HAP-1 (cell line): ENCODE results near the gene MIB2.
"Not testable (repeated sequence)": the region's sequence is repeated elsewhere in the genome, so short reads cannot be mapped to it uniquely, and the experiment has no call there.

Experiments
- DNase-seq, 2 experiments: peaks; one replicate each; pipeline ENCODE4 v3.0.0-alpha.2; 2016 to 2020; ENCODE audit warnings: low spot score in 2 of 2
- H3K27me3 ChIP-seq: fragments of 250-450 bp; sonication (Bioruptor Pico); 2 replicates; pipeline ENCODE4 v1.5.1; 2020; ENCODE audit warnings: low read depth, mild to moderate bottlenecking, moderate library complexity
- H3K36me3 ChIP-seq: fragments of 250-450 bp; sonication (Bioruptor Pico); replicated peaks from 2 replicates; pipeline ENCODE4 v1.5.1; 2020; ENCODE audit warnings: mild to moderate bottlenecking
- H3K4me1 ChIP-seq: fragments of 250-450 bp; sonication (Bioruptor Pico); 2 replicates; pipeline ENCODE4 v1.5.1; 2020; ENCODE audit warnings: mild to moderate bottlenecking
- H3K4me3 ChIP-seq: fragments of 250-450 bp; sonication (Bioruptor Pico); 2 replicates; pipeline ENCODE4 v1.5.1; 2020; ENCODE audit warnings: mild to moderate bottlenecking, moderate library complexity
- H3K9me3 ChIP-seq: fragments of 250-450 bp; sonication (Bioruptor Pico); 2 replicates; pipeline ENCODE4 v1.5.1; 2020; ENCODE audit warnings: mild to moderate bottlenecking, moderate library complexity
- in situ Hi-C: fragments of 300-500 bp; cut with MboI; formaldehyde crosslinking; loops from 3 replicates; pipeline ENCODE4 v1.14.3; 2020; ENCODE audit warnings: low sequenced_read_pairs, inconsistent platforms, mixed read lengths

The MIB2 gene

GRCh38 chr1:1672181-1672965 lies 57.1 kb downstream of the MIB2 start:
- in situ Hi-C loops: no loop called here
- Histone ChIP-seq H3K4me1 (no peaks in the 10 kb centered on the region), H3K36me3 (peaks cover 6% of the 10 kb centered on the region; the same call in 1 of the 2 replicates), H3K27me3 (no peaks in the 10 kb centered on the region), H3K9me3 (no peaks in the 10 kb centered on the region), H3K4me3 (no peak overlapping the region)
- no peak for DNase-seq

- H3K4me3 ChIP-seq, DNase-seq, H3K9me3 ChIP-seq, in situ Hi-C loops, H3K4me1 ChIP-seq, H3K36me3 ChIP-seq, H3K27me3 ChIP-seq: not testable (repeated sequence)
Measured at GRCh38 chr1:1674806-1675205, 59.5 kb downstream of the MIB2 start.

- H3K4me1 ChIP-seq, H3K4me3 ChIP-seq, H3K36me3 ChIP-seq, H3K9me3 ChIP-seq, in situ Hi-C loops, DNase-seq, H3K27me3 ChIP-seq: not testable (repeated sequence)
Measured at GRCh38 chr1:1675218-1675617, 59.9 kb downstream of the MIB2 start.

GRCh38 chr1:1676087-1676486 lies 60.8 kb downstream of the MIB2 start:
- H3K4me1 ChIP-seq, H3K4me3 ChIP-seq, H3K36me3 ChIP-seq, DNase-seq, H3K9me3 ChIP-seq, H3K27me3 ChIP-seq, in situ Hi-C loops: not testable (repeated sequence)

- H3K36me3 ChIP-seq: no peaks in the 10 kb centered on the region
- no peaks in the 10 kb centered on the region for H3K27me3 ChIP-seq
- no peaks in the 10 kb centered on the region for H3K4me1 ChIP-seq
- in situ Hi-C loops: no loop called here
- DNase-seq: no peak
- no peaks in the 10 kb centered on the region for H3K9me3 ChIP-seq
- no peak overlapping the region for H3K4me3 ChIP-seq
Measured at GRCh38 chr1:1677718-1678580, 62.6 kb downstream of the MIB2 start.

GRCh38 chr1:1678581-1679380 lies 63.5 kb downstream of the MIB2 start:
- in situ Hi-C loops: no loop called here
- Histone ChIP-seq H3K27me3 (no peaks in the 10 kb centered on the region), H3K4me3 (no peak overlapping the region), H3K36me3 (no peaks in the 10 kb centered on the region), H3K9me3 (no peaks in the 10 kb centered on the region), H3K4me1 (no peaks in the 10 kb centered on the region)
- no peak for DNase-seq
